ENCODE data around the gene TEX19.

The TEX19 gene

GRCh38 chr17:82383411-82383810 lies 24.4 kb downstream of the TEX19 start:
- DNase-seq (ENCODE audit: low spot score) = no peak
- no peak for TF ChIP-seq CTCF (IDR thresholded peaks at IDR 0.05; ENCODE audit: extremely low read depth, missing control alignments)

- TF ChIP-seq CTCF (IDR thresholded peaks at IDR 0.05; ENCODE audit: extremely low read depth, missing control alignments) = no peak
- no peak for DNase-seq (ENCODE audit: low spot score)
These were observed 25.1 kb downstream of the TEX19 start for GRCh38 chr17:82384051-82384729.

GRCh38 chr17:82384730-82385481 lies 25.9 kb downstream of the TEX19 start:
- DNase-seq (ENCODE audit: low spot score) = no peak
- no peak for TF ChIP-seq CTCF (IDR thresholded peaks at IDR 0.05; ENCODE audit: extremely low read depth, missing control alignments)

GRCh38 chr17:82385559-82386254 lies 26.7 kb downstream of the TEX19 start:
- DNase-seq (ENCODE audit: low spot score) = no peak
- TF ChIP-seq CTCF (IDR thresholded peaks at IDR 0.05; ENCODE audit: extremely low read depth, missing control alignments) = no peak

- TF ChIP-seq CTCF (IDR thresholded peaks at IDR 0.05; ENCODE audit: extremely low read depth, missing control alignments) = no peak
- DNase-seq (ENCODE audit: low spot score) = no peak
These were observed 27.3 kb downstream of the TEX19 start for GRCh38 chr17:82386255-82386831.

GRCh38 chr17:82386881-82387704 lies 28.0 kb downstream of the TEX19 start:
- TF ChIP-seq CTCF (IDR thresholded peaks at IDR 0.05; ENCODE audit: extremely low read depth, missing control alignments) = no peak
- no peak for DNase-seq (ENCODE audit: low spot score)
